Epithelial cell of proximal tubule (primary cell): ENCODE measurements around the gene ZFTA. TPM values are rescaled to one million over a fixed set of nuclear protein-coding genes. Genes with fewer than 3 reads are reported as not detected.
"Not testable (repeated sequence)": the region's sequence is repeated elsewhere in the genome, so short reads cannot be mapped to it uniquely, and the experiment has no call there.

ENCODE experiments used
- DNase-seq: peaks from one replicate; pipeline ENCODE4 v3.0.0-alpha.2; 2011; ENCODE audit warnings: low read depth
- H3K4me3 ChIP-seq: 2 replicates; pipeline ENCODE4 v1.5.1; 2011; ENCODE audit warnings: low read depth, mild to moderate bottlenecking, low read length
- total RNA-seq: library from RNA; depleted of rRNA; stranded (reverse); fragments of >200 nt; gene quantifications from 2 replicates; pipeline ENCODE4 v1.2.3, GENCODE V29; 2015
- TF ChIP-seq, protein P1 (sequence below): conservative IDR thresholded peaks from 2 replicates; pipeline ENCODE4 v1.5.1; 2012; ENCODE audit warnings: low read depth, mild to moderate bottlenecking, low read length

ZFTA gene
- total RNA-seq, 1 donor from 2014 or later = 17.4 TPM

- TF ChIP-seq, protein P1, sequence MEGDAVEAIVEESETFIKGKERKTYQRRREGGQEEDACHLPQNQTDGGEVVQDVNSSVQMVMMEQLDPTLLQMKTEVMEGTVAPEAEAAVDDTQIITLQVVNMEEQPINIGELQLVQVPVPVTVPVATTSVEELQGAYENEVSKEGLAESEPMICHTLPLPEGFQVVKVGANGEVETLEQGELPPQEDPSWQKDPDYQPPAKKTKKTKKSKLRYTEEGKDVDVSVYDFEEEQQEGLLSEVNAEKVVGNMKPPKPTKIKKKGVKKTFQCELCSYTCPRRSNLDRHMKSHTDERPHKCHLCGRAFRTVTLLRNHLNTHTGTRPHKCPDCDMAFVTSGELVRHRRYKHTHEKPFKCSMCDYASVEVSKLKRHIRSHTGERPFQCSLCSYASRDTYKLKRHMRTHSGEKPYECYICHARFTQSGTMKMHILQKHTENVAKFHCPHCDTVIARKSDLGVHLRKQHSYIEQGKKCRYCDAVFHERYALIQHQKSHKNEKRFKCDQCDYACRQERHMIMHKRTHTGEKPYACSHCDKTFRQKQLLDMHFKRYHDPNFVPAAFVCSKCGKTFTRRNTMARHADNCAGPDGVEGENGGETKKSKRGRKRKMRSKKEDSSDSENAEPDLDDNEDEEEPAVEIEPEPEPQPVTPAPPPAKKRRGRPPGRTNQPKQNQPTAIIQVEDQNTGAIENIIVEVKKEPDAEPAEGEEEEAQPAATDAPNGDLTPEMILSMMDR = no peak
- DNase-seq = no peak
- H3K4me3 ChIP-seq = no peak overlapping the region
Measured at GRCh38 chr11:63775191-63775590, 6.6 kb upstream of the ZFTA start.

DNA sequence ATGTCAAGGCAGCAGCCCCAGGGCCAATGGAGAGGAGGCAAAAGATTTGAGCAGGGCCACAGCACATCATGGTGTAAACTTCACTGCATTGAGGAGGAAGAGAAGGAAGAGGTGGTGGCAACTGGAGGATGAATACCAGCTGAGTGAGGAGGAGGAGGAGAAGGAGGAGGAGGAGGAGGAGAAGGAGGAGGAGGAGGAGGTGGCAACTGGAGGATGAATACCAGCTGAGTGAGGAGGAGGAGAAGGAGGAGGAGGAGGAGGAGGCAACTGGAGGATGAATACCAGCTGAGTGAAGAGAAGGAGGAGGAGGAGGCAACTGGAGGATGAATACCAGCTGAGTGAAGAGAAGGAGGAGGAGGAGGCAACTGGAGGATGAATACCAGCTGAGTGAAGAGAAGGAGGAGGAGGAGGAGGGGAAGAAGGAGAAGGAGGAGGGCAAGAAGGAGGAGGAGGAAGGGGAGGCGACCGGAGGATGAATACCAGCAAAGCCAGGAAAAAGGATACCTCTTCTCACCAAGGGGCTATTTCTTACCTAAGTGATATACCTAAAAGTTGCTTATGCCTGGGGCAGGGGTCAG lies 3.3 kb upstream of the ZFTA start:
- not testable (repeated sequence) for DNase-seq, H3K4me3 ChIP-seq

GRCh38 chr11:63770763-63771162 lies 2.2 kb upstream of the ZFTA start:
- H3K4me3 ChIP-seq = no peak overlapping the region
- TF ChIP-seq, protein P1 = no peak
- no peak for DNase-seq

GRCh38 chr11:63769714-63770455 lies 1.3 kb upstream of the ZFTA start:
- TF ChIP-seq, protein P1 = no peak
- H3K4me3 ChIP-seq = peak overlapping the region; percentile 61

GRCh38 chr11:63769042-63769713 lies 603 bp upstream of the ZFTA start:
- DNase-seq = no peak
- H3K4me3 ChIP-seq = peak overlapping the region; percentile 61
- TF ChIP-seq, protein P1 = no peak

More at GRCh38 chr11:63769714-63770455, 1.3 kb upstream of the ZFTA start:
- no peak for DNase-seq

GRCh38 chr11:63767565-63768236 lies 874 bp downstream of the ZFTA start:
- peak overlapping the region; percentile 85 for H3K4me3 ChIP-seq
- DNase-seq = peak; percentile 18
- TF ChIP-seq, protein P1 = no peak

DNA sequence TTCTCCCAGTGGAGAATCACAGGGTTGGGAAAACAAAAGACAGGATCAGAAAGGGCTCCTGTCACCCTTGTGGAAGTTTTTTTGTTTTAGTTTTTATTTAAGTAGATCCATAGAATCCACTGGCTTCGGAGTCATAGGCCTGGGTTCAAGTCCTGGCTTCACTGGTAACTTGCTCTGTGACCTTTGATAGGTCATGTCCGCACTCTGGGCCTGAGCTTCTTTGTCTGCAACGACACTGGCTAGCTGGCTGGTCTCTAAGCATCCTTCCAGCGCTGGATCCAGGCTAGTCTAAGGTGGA lies 1.4 kb downstream of the ZFTA start:
- TF ChIP-seq, protein P1 = no peak
- H3K4me3 ChIP-seq = peak overlapping the region; percentile 85
- no peak for DNase-seq
